NCI-H82 treated with DMSO at 0.1 percent for 48 hours (cell line): ENCODE data around the gene EPOP.

Experiments
- DNase-seq: peaks from one replicate; lab custom pipeline; 2025; ENCODE audit not compliant: unreplicated experiment; lab: John Stamatoyannopoulos, UW

Gene EPOP

DNA sequence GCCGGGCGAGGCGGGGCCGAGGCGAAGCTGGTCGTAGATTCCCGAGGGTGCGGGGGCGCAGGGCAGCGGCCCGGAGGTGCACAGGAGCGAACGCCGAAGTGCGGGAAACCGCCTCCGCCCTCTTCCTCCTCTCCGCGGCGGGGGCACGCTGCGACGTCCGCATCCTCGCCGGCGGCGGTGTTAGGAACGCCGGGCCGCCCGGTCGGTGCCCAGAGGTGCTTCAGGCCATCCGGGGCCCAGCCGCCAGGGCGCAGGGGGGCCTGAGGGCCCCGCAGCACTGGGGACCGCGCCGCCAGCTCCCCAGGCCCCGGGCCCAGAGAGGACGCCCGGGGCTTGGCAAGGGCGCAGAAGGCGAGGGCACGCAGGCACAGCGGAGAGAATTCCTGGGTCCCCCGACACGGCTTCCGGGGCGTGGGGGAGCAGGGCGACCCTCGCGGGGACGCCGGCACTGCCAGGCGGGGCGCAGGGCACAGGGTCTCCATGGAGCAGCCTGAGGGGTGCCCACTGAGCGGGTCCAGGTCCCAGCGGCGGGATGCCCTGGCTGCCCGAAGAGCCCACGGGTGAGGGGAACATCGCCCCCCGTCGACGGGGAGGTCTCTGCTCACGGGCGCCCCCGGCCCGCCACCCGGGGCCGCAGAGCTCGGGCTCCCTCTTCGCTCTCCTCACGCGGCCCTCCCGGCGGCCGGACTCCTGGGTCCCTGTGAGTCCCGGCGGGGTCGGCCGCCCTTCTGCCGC, 576 bp downstream of the EPOP start:
- DNase-seq, result no peak

DNA sequence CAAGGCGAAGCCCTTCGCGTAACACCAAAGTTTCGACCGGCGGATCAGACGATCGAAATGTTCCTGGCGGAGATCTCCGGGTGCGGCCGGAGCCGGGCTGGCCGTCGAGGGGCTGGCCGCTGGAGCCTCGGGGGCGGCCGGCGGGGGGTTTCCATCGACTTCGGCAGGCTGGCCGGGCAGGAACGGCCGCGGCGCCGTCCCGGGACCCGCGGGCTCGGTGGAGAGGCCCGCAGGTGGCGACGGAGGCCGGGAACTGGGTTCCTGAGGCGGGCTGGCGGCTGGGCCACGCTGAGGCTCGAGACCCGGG, 1.1 kb downstream of the EPOP start:
- no peak for DNase-seq

DNA sequence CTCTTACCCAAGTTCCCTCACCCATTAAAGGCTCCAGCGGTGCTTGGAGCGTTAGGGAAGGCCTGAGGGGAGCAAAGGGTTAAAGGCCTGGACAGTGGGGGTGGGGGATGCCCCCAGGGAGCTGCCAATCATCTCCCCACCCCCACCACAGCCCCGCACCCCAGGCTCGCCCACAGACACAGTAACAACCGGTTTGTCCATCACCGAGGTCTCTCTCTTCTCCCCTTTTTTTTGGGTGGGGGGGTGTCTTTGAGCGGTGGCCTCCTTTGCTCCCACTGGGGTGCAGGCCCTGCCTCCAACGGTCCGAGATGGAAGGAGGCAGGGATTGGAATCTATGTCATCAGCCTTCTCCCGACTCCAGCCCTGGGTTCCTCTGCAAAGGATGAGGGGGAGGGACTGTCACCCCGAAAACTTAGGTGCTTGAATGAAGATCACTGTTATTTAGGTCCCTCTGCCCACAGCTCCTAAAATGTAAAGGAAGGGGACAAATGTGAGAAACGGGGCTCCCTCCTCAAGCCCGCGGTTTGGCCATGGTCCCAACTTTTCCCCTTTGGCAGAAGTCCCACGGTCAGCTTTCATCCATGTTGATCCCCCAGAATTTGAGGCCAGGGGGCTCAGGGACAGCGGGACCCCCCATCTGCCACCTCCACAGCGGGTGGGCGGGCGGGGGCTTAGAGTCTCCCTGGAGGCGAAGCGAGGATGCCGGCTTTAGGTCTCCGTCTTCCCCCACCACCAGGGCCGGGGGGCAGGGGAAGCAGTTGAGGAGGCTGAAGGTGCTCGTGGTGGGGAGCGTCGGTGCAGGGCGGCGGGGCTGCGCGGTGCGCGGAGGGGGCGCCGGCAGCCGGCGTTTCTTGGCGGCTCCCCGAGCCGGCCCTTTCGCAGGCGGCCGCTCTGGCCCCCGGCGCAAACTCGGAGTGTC, 1.7 kb downstream of the EPOP start:
- no peak for DNase-seq

DNA sequence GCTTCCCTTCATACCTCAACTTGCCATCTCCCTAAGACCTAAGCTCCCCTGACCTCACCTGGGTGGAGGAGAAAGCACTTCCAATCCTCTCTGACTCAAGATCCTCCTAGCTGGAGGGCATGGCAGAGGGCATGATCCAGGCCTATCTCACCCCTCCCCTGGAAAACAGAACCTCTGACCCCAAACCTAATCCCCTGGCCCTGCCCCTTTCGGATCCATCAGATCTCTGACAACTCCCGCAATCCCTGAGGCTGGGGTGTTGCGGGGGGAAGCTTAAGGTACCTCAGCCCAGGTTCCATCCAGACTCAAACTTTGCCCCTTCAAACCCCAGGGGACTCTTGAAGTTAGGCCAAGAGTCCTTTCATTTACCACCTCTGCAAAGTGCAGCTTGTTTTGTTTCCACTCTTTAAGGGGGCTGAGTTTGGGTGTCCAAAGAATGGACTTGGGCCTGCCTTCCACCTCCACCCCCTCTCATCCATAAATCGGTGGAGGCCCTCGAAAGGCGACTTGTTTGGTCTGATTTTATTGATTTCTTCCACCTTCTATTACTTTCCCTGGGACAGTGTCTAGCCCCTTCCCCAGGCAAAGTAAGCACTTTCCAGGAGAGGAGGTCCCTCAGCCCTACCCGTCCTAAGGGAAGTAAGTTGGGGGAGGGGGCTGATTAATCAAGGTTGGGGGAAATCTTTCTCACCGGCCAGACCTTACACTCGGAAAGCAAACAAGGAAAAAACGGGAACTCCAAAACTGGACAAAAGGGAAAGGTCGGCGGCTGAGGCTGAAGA, 2.6 kb downstream of the EPOP start:
- DNase-seq, result no peak

DNA sequence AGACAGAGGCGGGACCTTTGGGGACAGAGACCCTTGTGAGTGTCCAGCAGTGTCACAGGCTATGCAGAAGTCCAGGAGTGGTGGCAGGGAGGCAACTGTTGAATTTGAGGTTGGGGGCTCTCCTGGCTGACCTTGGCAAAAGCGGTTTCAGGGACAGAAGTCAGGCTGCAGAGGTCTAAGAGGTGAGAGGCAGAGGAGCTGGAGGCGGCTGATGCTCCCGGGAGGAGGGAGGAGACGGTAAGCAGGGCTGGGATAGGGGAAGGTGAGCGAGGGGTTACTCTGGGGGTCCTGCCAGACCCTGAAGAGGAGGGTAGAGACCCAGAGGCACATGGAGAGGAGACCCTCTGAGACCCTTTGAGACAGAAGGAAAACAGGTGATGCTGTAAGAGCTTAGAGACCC, 5.2 kb downstream of the EPOP start:
- no peak for DNase-seq

DNA sequence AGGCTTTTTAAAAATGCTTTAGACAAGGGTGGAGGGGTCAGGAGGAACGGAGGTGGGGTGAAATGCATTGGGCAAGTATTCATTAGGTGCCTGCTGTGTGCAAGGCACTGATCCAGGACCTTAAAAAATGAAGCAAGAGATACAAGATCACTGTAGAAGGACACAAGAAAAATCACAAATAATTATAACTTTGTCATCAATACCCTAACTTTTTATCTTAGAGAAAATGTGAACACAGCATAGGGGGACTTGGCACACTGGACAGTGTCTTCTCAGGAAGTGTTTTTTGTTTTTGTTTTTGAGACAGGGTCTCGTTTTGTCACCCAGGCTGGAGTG, 7.0 kb downstream of the EPOP start:
- no peak for DNase-seq

DNA sequence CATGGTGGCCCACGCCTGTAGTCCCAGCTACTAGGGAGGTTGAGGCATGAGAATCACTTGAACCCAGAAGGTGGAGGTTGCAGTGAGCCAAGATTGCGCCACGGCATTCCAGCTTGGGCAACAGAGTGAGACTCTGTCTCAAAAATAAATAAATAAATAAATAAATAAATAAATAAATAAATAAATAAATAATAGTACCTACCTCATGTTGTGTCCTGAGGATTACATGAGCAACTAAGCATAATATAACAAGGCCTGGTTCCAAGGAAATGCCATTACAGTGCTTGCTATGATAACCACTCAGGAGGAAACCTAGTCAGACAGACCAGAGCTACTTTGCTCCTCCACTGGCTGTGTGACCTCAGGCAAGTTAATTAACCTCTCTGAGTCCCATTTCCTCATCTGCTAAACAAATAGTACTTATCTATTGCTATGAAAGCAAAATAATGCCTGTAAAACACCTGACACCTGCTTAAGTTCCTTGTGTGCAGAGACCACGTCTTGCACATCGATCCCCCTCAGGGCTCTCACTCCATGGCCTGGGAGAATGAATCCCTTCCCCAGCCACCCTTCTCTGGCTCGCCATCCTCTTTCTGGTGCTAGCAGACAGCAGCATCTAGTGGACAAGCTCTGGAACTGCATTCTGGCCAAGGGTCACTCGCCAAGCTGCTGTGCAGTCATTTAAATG, 7.5 kb downstream of the EPOP start:
- peak; percentile 57 for DNase-seq

DNA sequence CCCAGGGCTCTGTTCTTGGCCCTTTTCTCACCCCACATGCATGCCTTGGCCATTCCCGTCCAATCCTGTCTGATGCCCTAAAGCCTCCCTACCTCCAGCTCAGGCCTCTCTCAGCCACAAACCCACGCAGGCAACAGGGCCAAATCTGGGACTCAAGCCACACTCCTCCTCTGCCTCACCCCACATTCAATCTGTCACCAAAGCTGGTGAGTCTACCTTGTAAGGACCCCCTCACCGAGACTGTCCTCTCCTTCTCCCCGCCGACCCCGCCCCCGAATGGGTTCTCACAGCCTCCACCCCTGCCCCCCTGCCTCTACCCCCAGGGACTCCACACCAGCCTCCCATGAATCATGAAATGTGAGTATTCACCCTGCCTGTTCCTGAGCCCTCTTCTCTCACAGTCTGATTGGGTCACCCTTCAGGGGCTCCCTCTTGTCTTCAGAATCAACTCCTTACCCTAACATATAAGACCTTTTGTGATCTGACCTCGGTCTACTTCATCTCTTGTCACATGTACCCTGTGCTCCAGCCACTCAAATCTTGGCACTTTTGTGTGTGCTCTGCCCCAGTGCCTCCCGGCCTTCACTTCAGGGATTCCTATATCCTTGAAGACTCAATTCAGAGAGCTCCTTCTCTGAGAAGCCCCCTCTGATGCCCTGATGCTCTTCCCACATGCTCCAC, 10.7 kb downstream of the EPOP start:
- no peak for DNase-seq

DNA sequence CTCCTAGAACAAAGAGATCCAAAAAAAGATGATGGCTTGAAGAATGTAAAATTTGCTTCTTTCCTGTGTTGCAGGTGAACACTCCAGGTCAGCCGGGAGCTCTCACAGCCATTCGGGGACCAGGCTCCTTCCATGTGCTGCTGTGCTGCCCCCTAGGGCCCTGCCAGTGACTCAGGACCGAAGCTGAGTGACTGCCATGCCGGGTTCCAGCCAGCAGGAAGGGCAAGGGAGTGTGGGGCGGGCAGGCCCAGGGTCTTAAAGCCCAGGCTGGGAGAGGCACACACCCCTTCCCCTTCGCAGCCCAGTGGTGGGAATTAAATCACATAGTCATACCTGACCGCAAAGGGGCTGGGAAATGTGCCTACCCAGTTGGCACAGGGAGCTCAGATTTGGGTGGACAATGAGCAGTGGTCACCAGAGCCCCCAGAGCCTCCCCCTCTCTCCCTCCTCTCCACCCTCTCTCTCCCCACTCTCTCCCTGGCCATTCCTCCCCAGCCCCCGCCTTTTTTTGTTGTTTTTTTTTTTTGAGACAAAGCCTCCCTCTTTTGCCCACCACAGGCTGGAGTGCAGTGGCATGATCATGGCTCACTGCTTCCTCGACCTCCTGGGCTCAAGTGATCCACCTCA, 11.5 kb downstream of the EPOP start:
- peak; percentile 70 for DNase-seq

DNA sequence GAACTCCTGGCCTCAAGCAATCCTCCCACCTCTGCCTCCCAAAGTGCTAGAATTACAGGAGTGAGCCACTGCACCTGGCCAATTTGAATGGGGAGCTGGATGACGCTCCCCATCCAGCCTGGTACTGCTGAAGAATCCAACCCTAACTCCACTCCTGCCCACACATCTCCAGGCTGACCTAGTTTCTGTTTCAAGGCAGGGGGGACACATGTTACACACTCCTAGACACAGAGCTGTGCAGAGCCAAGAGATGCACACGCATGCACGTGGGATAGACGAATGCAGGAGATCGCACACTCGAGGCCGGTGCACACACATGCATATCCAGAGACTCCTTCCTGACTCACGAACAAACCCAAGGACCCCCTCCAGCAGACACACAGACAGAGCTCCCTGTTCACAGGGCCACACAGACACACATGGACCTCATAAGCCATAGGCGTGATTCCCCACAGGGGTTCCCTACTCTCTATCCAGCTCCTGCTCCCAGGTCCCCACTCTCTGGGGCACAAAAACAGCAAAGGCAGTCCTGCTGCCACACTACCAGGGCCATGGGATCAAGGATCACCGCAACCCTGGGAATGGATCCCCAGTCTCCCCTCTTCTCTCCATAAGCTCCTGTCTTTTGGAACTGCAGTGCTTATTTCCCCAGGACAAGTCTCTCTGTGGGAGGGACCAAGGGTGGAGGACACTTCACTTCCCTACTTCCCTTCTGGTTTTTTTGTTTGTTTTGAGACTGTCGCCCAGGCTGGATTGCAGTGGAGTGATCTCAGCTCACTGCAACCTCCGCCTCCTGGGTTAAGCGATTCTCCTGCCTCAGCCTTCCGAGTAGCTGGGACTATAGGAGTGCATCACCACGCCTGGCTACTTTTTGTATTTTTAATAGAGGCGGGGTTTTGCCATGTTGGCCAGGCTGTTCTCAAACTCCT, 14.4 kb downstream of the EPOP start:
- DNase-seq, result no peak

DNA sequence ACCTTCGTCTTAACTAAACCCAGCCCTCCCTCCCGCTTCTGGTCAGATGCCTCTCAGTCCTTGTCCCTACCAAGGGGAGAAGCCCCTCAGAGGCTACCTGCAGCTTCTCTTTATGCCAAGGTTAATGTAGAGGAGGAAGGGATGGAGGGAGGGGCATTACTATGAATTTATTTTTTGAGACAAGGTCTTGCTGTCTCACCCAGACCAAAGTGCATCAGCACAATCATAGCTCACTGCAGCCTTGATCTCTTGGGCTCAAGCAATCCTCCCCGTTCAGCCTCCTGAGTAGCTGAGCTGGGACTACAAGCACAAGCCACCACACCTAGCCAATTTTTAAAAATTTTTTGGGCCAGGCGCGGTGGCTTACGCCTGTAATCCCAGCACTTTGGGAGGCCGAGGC, 15.3 kb downstream of the EPOP start:
- DNase-seq, result no peak

DNA sequence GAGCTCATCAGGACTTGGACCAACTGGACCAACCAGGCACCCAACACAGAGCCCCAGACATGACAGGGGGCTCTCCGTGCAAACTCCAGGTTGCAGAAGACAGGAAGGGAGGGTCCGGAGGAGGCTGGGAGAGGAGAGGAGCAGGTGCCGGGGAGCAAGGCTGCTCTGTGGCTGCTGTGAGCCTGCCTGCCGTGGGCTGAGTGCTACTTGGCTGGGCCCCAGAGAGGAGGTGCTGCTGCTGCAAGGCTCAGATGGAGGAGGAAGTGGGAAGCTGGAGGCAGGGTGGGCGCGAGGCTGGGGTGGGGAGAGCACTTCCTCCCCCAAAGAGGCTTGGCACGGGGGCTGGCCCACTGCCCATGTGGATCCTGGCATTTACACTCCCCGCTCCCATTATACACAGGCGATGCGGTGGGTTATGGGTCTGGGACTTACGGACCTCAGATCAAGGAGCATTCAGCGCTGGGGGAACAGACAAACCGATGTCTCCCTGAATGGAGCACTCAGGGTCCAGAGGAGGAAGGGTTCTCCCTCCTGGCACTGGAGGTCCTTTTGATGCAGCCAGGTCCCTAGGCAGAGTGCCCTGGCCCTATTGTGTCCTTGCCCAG, 15.9 kb downstream of the EPOP start:
- no peak for DNase-seq

DNA sequence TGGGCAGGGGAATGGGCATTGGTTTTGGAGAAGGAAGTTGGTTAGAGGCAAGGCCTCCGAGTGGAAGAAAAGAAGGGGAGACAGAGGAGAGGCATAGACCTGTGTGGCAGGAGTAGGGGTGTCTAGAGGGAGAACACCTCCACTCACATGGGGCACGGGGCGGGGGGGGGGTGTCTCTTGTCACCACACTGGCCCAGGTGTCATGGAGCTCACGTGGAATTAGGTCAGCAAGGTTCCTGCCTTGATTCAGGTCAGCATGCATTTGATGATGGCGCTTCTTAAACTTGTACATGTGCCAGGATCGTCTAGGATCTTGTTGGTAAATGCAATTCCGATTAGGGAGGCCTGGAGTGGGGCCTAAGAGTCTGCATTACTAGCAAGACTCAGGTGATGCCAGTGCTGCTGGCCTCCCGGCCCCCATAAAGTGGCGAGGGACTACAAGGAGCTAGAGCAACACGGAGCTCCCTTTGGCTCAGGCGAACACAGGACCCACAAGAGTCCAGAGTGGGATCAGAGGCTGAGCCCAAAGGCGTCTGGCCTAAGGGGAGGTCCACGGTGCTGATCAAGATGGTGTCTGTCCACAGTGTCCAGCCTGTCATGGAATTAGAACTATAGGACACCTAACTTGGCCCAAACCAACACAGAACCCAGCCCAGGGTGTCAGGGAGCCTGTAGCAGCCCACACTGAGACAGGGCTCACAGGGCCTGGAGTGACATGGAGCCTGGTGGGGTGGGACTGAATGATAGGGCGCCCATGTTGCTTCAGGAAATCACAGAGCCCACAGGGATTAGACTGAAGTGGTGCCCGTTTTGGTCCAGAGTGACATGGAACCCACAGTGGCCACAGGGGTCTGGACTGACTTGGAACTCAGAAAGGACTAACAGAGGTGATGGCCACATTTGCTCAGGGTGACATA, 16.7 kb downstream of the EPOP start:
- DNase-seq, result no peak

DNA sequence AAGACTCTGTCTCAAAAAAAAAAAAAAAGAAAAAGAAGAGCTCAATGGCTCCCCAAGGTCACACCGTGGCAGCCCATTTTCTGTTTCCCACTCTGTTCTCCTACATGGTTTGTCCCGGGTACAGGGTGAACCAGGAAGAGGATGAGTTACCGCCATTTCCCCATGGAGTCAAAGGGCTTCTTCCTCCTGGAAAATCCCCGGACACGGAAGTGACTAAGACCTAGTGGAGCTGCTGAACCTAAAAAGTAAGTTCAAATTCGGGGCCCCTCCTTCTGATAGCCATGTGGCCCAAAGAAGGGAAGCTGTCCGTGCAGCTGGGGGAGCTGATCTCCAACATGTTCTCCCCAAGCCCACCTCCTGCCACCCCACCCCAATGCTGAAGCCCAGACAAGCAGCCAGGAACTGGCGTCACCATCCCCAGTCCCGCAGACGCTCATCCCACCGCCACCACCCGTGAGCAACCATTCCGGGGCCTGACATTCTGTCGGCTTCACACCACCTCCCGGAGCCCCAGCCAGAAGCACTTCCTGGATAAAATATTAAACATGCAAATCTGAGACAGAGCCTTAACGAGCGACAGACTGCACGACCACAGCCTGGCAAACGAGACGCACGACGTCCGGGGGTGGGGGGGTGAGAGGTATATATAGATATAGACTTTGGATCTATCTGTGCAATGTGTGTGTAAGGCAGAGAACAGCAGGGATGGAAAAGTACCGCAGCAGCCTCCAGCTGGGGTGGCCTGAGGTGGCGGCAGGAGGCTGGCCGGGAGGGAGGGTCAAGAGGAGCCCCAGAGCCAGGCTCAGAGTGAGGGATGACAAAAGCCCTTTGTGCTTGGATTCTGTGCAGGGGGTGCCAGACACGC, 17.6 kb downstream of the EPOP start:
- no peak for DNase-seq

DNA sequence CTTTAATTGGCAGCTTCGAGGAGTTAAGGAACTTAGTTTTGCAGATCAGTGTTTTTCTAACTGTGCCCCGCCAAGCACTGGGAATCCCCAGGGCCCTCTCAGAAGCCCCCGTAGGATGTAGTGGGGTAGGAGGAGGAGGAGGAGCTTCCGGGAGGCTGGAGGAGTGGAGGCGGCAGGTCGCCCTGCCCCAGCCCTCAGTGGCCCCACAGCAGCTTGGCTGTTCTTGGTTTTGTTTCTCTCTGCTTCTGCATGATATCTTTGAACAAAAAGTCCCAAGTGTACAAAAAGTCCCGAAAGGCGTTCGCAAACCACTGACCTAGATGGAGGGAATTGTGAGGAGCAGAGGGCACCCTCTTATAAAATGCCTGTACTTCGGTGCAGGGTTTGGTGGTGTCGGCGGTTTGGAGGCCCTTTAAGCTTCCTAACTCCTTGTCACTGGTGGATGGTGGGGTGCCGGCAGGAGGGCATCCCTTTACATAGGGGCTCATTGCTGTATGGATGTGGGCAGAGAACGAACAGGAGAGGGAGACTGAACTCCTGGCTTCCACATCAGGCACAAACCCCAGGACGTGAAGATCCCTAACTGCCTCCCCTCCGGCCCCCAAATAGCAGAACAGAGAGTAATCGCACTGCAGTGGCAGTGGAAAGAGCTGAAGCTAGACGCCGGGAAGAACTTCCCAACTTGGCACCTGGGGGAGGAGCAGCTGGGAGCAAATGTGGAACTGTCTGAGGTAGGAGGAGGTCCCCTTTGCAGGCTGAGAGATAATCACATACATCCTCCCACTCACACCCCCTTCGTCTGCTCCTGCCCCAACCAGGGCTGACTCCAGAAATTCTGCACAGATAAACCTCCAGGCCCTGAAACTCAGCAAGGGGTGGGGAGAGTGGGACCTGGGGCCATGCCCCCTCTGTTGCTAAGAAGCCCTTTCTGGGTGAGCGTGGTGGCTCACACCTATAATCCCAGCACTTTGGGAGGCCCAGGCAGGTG, 20.1 kb downstream of the EPOP start:
- DNase-seq, result no peak

DNA sequence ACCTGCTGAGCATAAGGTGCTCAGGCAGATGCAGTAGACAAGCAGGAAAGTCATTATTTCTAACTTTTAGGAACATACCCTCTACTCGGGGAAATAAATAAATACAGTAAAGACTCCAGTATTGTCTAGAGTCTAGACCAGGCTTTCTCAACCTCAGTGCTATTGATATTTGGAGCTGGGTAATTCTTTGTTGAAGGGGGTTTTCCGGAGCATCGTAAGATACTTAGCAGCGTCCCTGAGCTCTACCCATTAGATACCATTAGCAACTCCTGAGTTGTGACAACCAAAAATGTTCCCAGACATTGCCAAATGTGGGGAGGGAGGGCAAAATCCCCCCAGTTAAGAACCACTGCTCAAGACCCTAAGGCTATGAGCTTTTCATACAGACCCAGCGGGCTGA, 21.1 kb downstream of the EPOP start:
- no peak for DNase-seq
